PC-9 (cell line): ENCODE results near the gene DUSP19. TPM values are rescaled to one million over a fixed set of nuclear protein-coding genes. Genes with fewer than 3 reads are reported as not detected.

ENCODE experiments used
- BruUV-seq: library from RNA; stranded (reverse); fragments of 400-500 nt; replicated peaks from 2 replicates; lab custom pipeline; 2021; lab: Mats Ljungman, UMichigan
- CTCF ChIA-PET: fragments of 300-600 bp; sonication (Branson Sonifier 250); formaldehyde crosslinking; loops from one replicate; lab custom pipeline; 2022; ENCODE audit warnings: antibody characterized with exemption; lab: Charles Lee
- POLR2A ChIA-PET: fragments of 300-600 bp; sonication (Branson Sonifier 250); formaldehyde crosslinking; loops from one replicate; lab custom pipeline; 2022; ENCODE audit warnings: antibody characterized with exemption; ENCODE audit not compliant: unreplicated experiment; lab: Charles Lee
- DNase-seq, 2 experiments: peaks; one replicate each; pipeline versions ENCODE4 v3.0.0 to v3.0.0-alpha.2; 2015 to 2022; ENCODE audit warnings: mixed read lengths in 1 of 2
- H2AFZ ChIP-seq: fragments of 200-600 bp; sonication (generic); 2 replicates; pipeline ENCODE4 v1.8.1; 2017; ENCODE audit warnings: antibody characterized with exemption
- H3F3A ChIP-seq: fragments of 200-600 bp; sonication (generic); 2 replicates; pipeline ENCODE4 v1.8.1; 2017; ENCODE audit warnings: antibody characterized with exemption, mild to moderate bottlenecking, low read depth; ENCODE audit not compliant: insufficient read depth
- H3K27ac ChIP-seq: fragments of 200-600 bp; sonication (generic); 2 replicates; pipeline ENCODE4 v1.6.1; 2016; ENCODE audit warnings: mixed run types
- H3K27me3 ChIP-seq: fragments of 200-600 bp; sonication (generic); 2 replicates; pipeline ENCODE4 v1.6.1; 2016; ENCODE audit warnings: low read depth, mixed run types; ENCODE audit not compliant: insufficient read depth
- H3K36me3 ChIP-seq: fragments of 200-600 bp; sonication (generic); 2 replicates; pipeline ENCODE4 v1.6.1; 2016; ENCODE audit warnings: low read depth, mixed run types
- H3K4me1 ChIP-seq: fragments of 200-600 bp; sonication (generic); replicated peaks from 2 replicates; pipeline ENCODE4 v1.6.1; 2016; ENCODE audit warnings: mixed run types; ENCODE audit not compliant: insufficient read depth
- H3K4me2 ChIP-seq: fragments of 200-600 bp; sonication (generic); 2 replicates; pipeline ENCODE4 v1.6.1; 2017; ENCODE audit warnings: mixed run types
- H3K4me3 ChIP-seq: fragments of 200-600 bp; sonication (generic); 2 replicates; pipeline ENCODE4 v1.6.1; 2016; ENCODE audit warnings: mixed run types
- H3K79me2 ChIP-seq: fragments of 200-600 bp; sonication (generic); 2 replicates; pipeline ENCODE4 v1.6.1; 2017; ENCODE audit warnings: low read depth, mixed run types
- H3K9me2 ChIP-seq: fragments of 200-600 bp; sonication (generic); 2 replicates; pipeline ENCODE4 v1.8.1; 2017; ENCODE audit warnings: mild to moderate bottlenecking; ENCODE audit not compliant: insufficient read depth
- H3K9me3 ChIP-seq: fragments of 200-600 bp; sonication (generic); 2 replicates; pipeline ENCODE4 v1.8.1; 2016; ENCODE audit warnings: low read depth; ENCODE audit not compliant: insufficient read depth
- H4K20me1 ChIP-seq: fragments of 200-600 bp; sonication (generic); 2 replicates; pipeline ENCODE4 v1.8.1; 2017; ENCODE audit not compliant: insufficient read depth
- CTCF ChIP-seq: fragments of 200-600 bp; sonication (generic); conservative IDR thresholded peaks from 2 replicates; pipeline ENCODE4 v1.6.1; 2017; ENCODE audit warnings: mixed run types, antibody characterized with exemption, mild to moderate bottlenecking, moderate library complexity
- EZH2 ChIP-seq: fragments of 200-600 bp; sonication (generic); IDR thresholded peaks from 2 replicates; pipeline ENCODE4 v1.8.0; 2017; ENCODE audit warnings: antibody characterized with exemption, low read depth
- intact Hi-C: fragments of 100-400 bp; cut with micrococcal nuclease; formaldehyde crosslinking; loops from one replicate; pipeline ENCODE4 v1.10.0; 2022; ENCODE audit not compliant: unreplicated experiment
- total RNA-seq: library from RNA; stranded (reverse); gene quantifications from 2 replicates; pipeline ENCODE4 v1.2.3, GENCODE V29; 2021

Gene DUSP19
- total RNA-seq, 1 experiment from 2014 or later, result 8.6 TPM

- H3K9me2 ChIP-seq, result 0 out of 2 replicates have a peak, but pooled peaks cover 7% of the 10 kb centered on the region
- no TSS peak for BruUV-seq
- H3K4me3 ChIP-seq, result no peak overlapping the region
- no peaks in the 10 kb centered on the region for H3K36me3 ChIP-seq
- no peak overlapping the region for H2AFZ ChIP-seq
- no peaks in the 10 kb centered on the region for H3K4me1 ChIP-seq
- ChIA-PET CTCF (interaction anchor here (0.5 kb wide), 1 partner anchor 53 kb away, joined by 3 read pairs; no protein-coding TSS in a partner anchor), POLR2A (no interaction called here)
- intact Hi-C loops, result no loop called here
- H3K27ac ChIP-seq, result no peak overlapping the region
- H3K27me3 ChIP-seq, result no peaks in the 10 kb centered on the region
- H4K20me1 ChIP-seq, result no peaks in the 10 kb centered on the region
- H3K79me2 ChIP-seq, result no peaks in the 10 kb centered on the region
- H3K9me3 ChIP-seq, result no peaks in the 10 kb centered on the region
- no peaks in the 10 kb centered on the region for H3F3A ChIP-seq
- no peak overlapping the region for H3K4me2 ChIP-seq
- no peak for DNase-seq
- TF ChIP-seq CTCF, result no peak
Measured at GRCh38 chr2:183112577-183112976, 34.0 kb downstream of the DUSP19 start.

DNA sequence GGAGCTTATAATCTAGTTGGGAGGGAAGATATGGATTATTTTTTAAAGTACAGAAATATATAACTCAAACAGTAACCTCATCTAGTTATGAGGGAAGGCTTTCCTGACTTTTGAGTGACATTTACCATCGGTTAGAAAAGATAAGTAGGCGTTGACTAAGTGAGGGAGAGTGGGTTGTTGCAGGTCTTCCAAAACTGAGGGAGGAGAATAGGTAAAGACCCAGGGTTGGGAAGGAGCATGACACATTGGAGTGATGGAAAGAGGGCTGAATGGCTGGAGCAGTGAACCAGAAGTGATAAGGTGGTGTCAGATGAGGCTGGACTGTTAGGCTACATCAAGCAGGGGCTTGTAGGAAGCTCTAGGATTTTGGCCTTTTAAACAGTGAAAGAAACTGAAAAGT lies 35.1 kb downstream of the DUSP19 start:
- BruUV-seq, result no TSS peak
- no peak for DNase-seq
- Histone ChIP-seq H3K4me2 (no peak overlapping the region), H3F3A (no peaks in the 10 kb centered on the region), H3K9me2 (0 out of 2 replicates have a peak, but pooled peaks cover 7% of the 10 kb centered on the region), H3K27me3 (no peaks in the 10 kb centered on the region), H3K4me3 (no peak overlapping the region), H3K4me1 (no peaks in the 10 kb centered on the region), H3K36me3 (no peaks in the 10 kb centered on the region), H3K79me2 (no peaks in the 10 kb centered on the region), H3K9me3 (no peaks in the 10 kb centered on the region), H3K27ac (no peak overlapping the region), H2AFZ (no peak overlapping the region), H4K20me1 (no peaks in the 10 kb centered on the region)
- TF ChIP-seq CTCF, result no peak
- no peak for TF ChIP-seq EZH2
- intact Hi-C loops, result no loop called here
- ChIA-PET CTCF (no interaction called here), POLR2A (no interaction called here)

DNA sequence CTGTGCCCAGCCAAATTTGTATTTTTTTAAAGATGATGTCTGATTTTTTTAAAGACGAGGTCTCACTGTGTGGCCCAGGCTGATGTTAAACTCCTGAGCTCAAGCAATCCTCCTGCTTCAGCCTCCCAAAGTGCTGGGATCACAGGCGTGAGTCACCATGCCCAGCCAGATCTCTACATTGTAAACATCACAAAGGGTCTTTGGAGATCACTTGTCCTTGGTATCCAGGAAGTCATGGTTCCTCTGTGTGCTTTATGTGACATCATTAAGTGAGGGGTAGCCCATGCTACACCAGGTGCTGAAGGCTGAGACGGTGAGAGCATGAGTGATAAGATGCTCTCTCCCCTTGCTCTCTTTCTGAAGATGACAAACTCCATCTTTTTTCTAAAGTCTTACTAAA lies 38.7 kb downstream of the DUSP19 start:
- Histone ChIP-seq H3K9me3 (no peaks in the 10 kb centered on the region), H3F3A (no peaks in the 10 kb centered on the region), H3K4me3 (no peak overlapping the region), H3K36me3 (no peaks in the 10 kb centered on the region), H3K9me2 (no peaks in the 10 kb centered on the region), H3K4me1 (no peaks in the 10 kb centered on the region), H3K4me2 (no peak overlapping the region), H3K27ac (no peak overlapping the region), H2AFZ (no peak overlapping the region), H4K20me1 (no peaks in the 10 kb centered on the region), H3K27me3 (no peaks in the 10 kb centered on the region), H3K79me2 (no peaks in the 10 kb centered on the region)
- BruUV-seq, result no TSS peak
- POLR2A ChIA-PET, result no interaction called here
- CTCF ChIA-PET, result no interaction called here
- DNase-seq, result no peak
- no peak for TF ChIP-seq EZH2
- TF ChIP-seq CTCF, result no peak
- intact Hi-C loops, result no loop called here
